Lower lobe of right lung (tissue), 2 donors: ENCODE results near the gene DIP2B. TPM values are rescaled to one million over a fixed set of nuclear protein-coding genes. Genes with fewer than 3 reads are reported as not detected.

ENCODE experiments used
- ATAC-seq, 2 donors: fragments of 200-7000 bp; cut with Tn5 transposase; one replicate each; pipeline ENCODE4 v1.9.1; 2020 to 2022; ENCODE audit warnings: mild to moderate bottlenecking in 2 of 2, moderate library complexity in 2 of 2
- DNase-seq: peaks from one replicate; pipeline ENCODE4 v3.0.0-alpha.2; 2020
- H3K27ac ChIP-seq: fragments of 200-600 bp; one replicate; pipeline ENCODE4 v1.8.0; 2022
- H3K27me3 ChIP-seq: fragments of 200-600 bp; one replicate; pipeline ENCODE4 v1.8.0; 2022; ENCODE audit warnings: low read depth
- H3K36me3 ChIP-seq: fragments of 200-600 bp; one replicate; pipeline ENCODE4 v1.8.0; 2022; ENCODE audit warnings: mild to moderate bottlenecking
- H3K4me1 ChIP-seq: fragments of 200-600 bp; one replicate; pipeline ENCODE4 v1.8.0; 2022
- H3K4me3 ChIP-seq: fragments of 200-600 bp; one replicate; pipeline ENCODE4 v1.8.0; 2022; ENCODE audit warnings: mild to moderate bottlenecking
- H3K9me3 ChIP-seq: fragments of 200-600 bp; one replicate; pipeline ENCODE4 v1.8.0; 2022
- intact Hi-C: fragments of 100-400 bp; cut with DNase I; formaldehyde crosslinking; loops from one replicate; pipeline ENCODE4 v1.11.0; 2022
- total RNA-seq: library from RNA; stranded (reverse); fragmentation: NEBNext Ultra II Directional; extraction: Animal tissue kit (Norgen Biotek cat#: 25700); gene quantifications from one replicate; pipeline ENCODE4 v1.2.1, GENCODE V29; 2021
- TF ChIP-seq, protein P1 (sequence below): fragments of 200-600 bp; IDR thresholded peaks from one replicate; pipeline ENCODE4 v1.8.0; 2022; ENCODE audit warnings: antibody characterized with exemption, mild to moderate bottlenecking
- donor health status: DM: no; HTN: yes; CAD: no; lungs with severe emphysema.

Gene DIP2B
- total RNA-seq, 1 donor from 2014 or later: 32.8 TPM

DNA sequence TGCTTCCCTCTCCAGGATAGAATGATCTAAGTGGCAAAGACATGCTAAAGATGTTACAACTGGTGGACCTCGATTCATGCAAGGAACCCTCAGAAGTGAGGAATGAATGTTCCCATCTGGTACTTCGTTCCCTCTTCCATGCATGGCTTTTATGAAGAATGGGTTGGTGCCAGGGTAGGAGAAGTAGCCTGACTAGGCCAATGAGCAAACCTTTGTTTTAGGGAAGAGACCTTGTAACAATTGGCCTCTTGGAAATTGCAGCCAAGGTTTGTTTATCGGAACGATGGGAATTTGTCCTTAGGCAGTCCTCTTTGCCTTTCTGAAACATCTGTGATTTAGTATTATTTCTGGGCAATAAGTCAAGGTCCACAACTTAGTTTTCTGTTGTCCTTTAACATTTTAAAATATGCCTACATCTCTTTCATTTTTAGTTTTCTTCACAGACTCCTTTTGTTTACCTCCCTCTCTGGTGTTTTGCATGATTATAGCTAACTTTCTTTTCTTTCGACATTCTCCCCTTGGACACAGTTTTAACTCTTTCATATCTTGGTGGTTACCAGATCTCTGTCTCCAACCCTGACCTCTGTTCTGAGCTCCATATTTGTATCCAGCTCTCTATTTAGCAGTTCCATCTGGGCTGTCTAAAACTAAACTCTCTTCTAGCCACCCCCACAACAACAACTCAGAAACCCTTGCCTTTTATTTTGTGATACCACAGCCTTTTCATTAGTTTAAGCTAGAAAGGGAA is 70.0 kb downstream of the DIP2B start:
- intact Hi-C loops: no loop called here
- DNase-seq (no peak), ATAC-seq (peak; percentile 47 to 49)
- Histone ChIP-seq H3K36me3 (no peaks in the 10 kb centered on the region), H3K4me1 (peaks cover 70% of the 10 kb centered on the region), H3K27me3 (no peaks in the 10 kb centered on the region), H3K9me3 (no peaks in the 10 kb centered on the region), H3K27ac (peak overlapping the region; percentile 57), H3K4me3 (no peak overlapping the region)
- TF ChIP-seq, protein P1, sequence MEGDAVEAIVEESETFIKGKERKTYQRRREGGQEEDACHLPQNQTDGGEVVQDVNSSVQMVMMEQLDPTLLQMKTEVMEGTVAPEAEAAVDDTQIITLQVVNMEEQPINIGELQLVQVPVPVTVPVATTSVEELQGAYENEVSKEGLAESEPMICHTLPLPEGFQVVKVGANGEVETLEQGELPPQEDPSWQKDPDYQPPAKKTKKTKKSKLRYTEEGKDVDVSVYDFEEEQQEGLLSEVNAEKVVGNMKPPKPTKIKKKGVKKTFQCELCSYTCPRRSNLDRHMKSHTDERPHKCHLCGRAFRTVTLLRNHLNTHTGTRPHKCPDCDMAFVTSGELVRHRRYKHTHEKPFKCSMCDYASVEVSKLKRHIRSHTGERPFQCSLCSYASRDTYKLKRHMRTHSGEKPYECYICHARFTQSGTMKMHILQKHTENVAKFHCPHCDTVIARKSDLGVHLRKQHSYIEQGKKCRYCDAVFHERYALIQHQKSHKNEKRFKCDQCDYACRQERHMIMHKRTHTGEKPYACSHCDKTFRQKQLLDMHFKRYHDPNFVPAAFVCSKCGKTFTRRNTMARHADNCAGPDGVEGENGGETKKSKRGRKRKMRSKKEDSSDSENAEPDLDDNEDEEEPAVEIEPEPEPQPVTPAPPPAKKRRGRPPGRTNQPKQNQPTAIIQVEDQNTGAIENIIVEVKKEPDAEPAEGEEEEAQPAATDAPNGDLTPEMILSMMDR: no peak

DNA sequence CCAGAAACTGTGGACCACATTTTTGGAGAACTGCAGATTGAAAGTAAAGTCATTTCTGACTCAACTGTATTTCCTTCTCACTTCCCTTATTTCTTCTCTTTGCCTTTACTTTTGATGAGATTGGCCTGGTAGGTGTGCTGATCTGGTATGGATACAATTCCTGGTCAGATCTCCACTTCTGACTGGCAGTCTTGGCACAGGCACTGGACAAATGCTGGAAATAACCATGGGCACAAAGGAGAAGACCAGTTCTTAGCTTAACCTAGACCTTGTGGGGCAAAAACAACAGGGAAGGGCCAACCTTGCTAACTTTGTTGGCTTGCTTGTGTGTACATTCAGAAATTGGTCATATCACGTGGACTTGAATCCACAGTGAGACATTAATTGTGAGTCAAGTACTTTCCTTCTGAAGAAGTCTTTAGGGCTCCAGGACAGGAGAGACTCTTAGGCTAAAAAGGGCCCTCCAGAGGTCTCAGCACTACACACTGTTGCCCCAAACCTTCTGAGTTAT is 75.0 kb downstream of the DIP2B start:
- ATAC-seq: peak; percentile 30 to 67
- H3K27ac ChIP-seq: peak overlapping the region; percentile 18
- H3K9me3 ChIP-seq: no peaks in the 10 kb centered on the region
- no peaks in the 10 kb centered on the region for H3K36me3 ChIP-seq
- no peak overlapping the region for H3K4me3 ChIP-seq
- intact Hi-C loops: no loop called here
- no peaks in the 10 kb centered on the region for H3K27me3 ChIP-seq
- TF ChIP-seq, protein P1: no peak
- peaks cover 45% of the 10 kb centered on the region for H3K4me1 ChIP-seq
- no peak for DNase-seq

DNA sequence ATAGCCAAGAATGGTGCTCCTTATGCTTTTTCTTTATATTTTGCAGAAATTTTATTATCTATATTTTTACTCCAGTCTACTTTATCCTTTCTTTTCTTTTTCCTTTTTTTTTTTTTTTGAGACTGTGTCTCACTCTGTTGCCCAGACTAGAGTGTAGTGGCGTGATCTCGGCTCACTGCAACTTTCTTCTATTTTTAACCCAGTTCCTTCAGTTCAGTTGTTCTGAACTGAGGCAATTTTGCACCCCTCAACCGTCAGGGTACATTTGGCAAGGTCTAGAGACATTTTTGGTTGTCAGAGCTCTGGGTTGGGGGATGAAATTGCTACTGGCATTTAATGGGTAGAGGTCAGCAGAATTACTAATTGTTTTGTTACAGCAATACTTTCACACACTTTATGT is 75.7 kb downstream of the DIP2B start:
- H3K4me1 ChIP-seq: peaks cover 39% of the 10 kb centered on the region
- H3K9me3 ChIP-seq: no peaks in the 10 kb centered on the region
- no peak overlapping the region for H3K4me3 ChIP-seq
- ATAC-seq (no peak), DNase-seq (no peak)
- H3K27me3 ChIP-seq: no peaks in the 10 kb centered on the region
- TF ChIP-seq, protein P1: no peak
- no peaks in the 10 kb centered on the region for H3K36me3 ChIP-seq
- intact Hi-C loops: no loop called here
- peak overlapping the region; percentile 18 for H3K27ac ChIP-seq

DNA sequence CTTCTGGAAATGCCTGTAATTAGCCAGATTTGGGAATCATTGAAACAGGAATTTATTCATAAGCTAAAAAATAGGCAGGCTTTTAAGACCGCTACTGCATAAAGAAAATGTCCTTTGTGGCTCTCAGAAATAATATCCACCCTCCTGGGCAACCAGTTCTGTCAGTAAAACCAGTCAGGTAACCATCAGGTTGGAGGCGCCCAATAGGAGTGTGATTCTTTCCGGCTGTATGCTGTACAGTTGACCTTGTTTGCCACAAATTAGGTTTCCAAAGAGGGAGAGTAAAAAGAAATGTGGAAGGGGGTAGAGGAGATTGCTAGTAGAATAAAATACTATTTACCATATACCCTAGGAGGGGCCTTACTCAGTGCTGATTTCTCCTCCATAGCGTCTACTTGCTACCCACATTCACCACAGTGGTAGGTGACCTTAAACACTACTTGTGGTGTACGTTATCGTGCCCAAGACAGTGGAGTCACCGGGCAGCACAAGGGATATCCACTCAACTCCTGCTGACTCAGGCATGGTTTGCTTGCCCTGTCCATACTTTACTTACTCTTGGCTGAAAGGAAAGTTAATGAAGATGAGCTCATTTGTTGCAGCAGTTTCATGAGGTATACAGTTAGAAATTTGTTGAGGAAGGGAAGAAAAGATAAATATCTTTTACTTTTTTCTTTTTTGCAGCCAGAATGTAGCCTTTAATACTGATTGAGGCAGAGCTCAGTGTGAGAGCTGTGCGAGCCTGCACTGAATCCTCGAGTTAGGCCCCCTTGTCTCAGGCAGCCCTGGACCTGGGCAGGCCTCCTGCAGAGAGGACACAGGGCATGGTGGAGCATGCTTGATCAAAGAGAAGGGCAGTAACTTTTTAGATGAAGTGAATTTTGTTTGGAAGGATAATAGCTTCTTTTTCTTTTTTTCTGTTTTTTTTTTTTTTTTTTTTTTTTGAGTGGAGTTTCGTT is 76.7 kb downstream of the DIP2B start:
- no peak for DNase-seq
- intact Hi-C loops: no loop called here
- no peaks in the 10 kb centered on the region for H3K27me3 ChIP-seq
- no peaks in the 10 kb centered on the region for H3K9me3 ChIP-seq
- ATAC-seq: peak in 1 of 2 donors; percentile 54
- TF ChIP-seq, protein P1: no peak
- no peaks in the 10 kb centered on the region for H3K36me3 ChIP-seq
- H3K4me3 ChIP-seq: no peak overlapping the region
- H3K4me1 ChIP-seq: peaks cover 32% of the 10 kb centered on the region
- H3K27ac ChIP-seq: no peak overlapping the region

DNA sequence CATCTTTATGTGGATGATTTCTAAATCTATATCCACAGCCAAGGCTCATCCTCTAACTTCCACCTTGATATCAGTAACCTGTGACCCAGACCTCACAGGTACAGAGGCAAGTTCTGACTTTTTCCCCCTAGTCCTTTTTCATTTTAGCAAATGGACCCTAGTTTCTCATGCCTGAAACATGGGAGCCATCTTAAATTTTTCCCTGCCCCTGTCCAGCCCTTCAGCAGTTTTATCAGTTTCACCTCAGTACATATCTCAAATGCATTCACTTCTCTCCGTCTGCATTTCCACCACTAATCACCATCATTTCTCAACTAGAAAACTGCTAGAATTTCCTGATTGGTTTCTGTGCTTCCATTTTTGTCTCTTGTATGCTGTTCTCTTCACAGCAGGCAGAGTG is 79.3 kb downstream of the DIP2B start:
- TF ChIP-seq, protein P1: no peak
- Histone ChIP-seq H3K4me1 (peaks cover 26% of the 10 kb centered on the region), H3K27me3 (no peaks in the 10 kb centered on the region), H3K4me3 (no peak overlapping the region), H3K27ac (no peak overlapping the region), H3K36me3 (no peaks in the 10 kb centered on the region), H3K9me3 (no peaks in the 10 kb centered on the region)
- intact Hi-C loops: no loop called here
- DNase-seq (no peak), ATAC-seq (no peak)
